HG02970 (cell line): ENCODE data around the gene LEAP2.

Experiments used
- ATAC-seq: cut with Tn5 transposase; IDR thresholded peaks from one replicate; pipeline ENCODE4 v1.9.1; 2021; ENCODE audit warnings: mild to moderate bottlenecking, moderate library complexity, moderate number of reproducible peaks; ENCODE audit not compliant: unreplicated experiment, low FRiP score

Gene LEAP2

DNA sequence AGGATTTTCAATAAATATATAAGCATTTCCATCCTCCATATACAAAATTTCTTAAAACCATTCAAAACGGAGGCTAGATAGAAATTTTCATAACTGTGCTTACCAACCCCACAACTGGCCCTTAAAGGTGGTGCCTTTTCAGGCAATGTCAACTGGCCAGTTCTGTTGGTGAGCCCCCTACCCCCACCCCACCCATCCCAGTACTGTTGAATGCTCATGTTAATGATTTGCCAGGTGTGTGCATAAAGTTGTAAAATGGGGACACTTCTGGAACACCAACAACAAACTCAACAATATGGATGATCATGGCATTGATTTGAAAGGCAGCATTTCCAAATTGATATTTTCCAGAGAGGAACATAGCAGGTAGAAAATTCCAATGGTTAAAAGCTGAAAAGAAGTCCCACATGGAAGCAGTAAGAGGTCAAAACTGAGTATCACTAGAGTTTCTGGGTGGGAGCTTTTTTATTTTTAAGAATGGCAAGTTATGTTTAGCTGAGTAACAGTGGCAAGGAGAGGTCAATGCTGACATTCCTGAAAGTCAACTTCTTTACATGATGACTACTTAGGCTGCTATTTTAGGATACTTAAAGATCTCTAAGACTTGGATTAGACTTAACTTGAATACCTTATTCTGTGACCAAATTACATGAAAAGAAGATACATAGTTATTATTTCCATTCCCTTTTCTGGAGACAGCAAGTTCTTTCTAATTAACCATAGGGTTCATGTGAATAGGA lies 2.7 kb downstream of the LEAP2 start:
- no peak for ATAC-seq

DNA sequence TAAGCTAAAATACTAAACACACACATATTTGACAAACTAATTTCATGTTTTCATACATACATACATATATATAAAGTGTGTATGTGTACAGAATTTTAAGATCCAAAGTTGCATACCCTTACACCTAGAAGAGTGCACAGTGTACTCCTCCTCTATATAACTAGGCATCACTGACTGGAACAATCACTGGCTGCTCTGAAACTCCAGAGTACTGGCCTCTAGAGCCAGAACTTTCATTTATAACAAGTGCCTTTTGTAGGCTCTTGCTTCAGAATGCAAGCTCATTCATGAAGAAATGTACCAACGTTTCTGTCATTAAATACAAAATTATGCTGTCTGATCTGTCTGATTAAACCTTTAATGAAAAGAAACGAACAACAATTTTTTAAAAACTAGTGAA lies 4.0 kb downstream of the LEAP2 start:
- no peak for ATAC-seq

DNA sequence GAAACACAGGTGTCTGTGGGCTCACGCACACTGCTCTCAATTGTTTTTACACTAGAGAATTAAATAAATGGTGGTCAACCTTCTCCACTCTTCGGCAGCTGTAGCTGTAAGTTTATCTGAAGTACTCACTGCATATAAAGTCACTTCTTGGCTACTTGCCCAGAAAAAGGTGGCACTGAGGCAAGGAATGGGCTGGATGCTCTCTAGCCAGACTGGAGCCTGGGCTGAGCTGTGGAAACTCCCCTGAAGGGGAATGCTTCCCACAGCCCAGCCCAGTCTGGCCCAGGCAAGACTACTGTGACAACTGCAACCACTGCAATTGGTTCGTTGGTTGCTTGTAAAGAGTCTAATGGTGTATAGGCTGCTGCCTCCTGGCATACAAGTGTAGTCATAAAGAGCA lies 4.5 kb downstream of the LEAP2 start:
- ATAC-seq, result no peak

DNA sequence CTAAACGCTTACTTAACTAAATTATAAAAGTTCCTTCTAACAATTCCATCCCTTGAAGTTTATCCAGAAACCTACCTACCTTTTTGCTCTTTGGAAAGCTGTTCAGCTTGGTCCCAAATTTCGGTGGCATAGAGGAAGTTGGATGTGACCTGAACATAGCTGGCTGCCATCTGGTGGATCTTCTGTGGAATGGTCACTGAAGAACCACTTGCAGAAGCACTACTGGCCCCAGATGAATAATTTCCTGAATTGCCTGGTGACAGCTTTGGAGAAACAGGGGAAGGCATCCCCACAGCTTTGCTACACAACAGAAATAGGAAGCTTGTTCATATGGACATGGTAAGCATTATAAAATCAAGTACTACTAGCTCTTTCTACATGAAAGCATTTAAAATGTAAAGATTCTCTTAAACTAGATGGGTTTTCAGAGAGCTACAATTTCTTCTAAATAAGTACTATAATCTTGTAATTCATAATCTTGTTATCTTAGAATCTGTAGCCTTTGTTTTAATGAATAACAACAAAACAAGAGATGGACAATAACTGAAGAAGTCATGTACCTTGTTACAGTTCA lies 9.9 kb downstream of the LEAP2 start:
- ATAC-seq, result no peak

DNA sequence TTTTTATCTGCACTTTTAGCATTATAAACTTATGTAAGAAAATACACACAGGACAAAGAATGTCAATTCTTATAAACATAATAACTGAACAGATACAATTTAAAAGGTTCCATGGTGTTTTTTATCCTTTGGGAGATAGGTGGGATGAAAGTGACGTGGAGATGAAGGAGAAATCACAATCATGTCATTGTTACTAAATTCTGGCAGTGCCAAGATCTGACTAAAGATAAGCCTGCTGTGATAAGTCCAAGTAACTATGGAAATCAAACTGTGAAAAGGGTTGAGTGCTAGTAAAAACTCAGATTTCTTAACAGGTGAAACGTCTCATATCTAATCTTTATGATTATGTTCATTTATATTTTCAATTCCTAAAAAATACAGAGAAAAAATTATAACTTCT lies 11.1 kb downstream of the LEAP2 start:
- ATAC-seq, result no peak

DNA sequence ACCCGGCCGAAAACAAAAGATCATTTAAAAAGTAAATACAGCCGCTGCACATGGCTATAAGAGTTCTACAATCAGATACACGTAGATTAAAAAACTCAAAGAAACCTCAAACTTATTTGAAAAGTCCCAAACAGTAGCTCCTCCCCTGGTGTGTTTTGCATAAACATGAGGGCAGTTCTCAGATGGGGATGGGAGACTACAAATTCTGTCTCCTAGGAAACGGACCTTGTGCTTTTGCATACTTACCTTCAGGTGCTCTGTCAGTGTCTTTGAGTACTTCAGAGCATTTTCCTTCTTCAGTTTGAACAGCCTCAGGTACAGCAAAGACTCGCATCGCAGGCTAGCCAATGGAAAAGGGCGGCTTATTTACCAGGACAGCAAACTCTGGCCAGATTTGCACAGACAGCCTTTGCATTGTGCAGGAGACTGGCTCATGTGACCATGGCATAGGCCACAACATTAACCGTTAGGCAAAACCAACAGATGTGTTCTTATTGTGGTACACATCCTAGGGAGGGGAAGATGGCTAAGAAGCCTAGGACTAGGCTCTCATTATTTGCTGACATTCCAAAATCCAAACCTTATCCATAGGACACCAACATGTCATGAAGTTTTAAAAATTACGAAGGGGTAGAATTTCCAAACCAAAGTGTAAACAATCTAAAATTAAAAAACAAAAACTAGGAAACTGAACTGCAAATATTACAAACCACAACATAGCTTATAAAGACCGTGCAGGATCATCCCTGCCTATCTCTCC lies 12.8 kb downstream of the LEAP2 start:
- no peak for ATAC-seq

DNA sequence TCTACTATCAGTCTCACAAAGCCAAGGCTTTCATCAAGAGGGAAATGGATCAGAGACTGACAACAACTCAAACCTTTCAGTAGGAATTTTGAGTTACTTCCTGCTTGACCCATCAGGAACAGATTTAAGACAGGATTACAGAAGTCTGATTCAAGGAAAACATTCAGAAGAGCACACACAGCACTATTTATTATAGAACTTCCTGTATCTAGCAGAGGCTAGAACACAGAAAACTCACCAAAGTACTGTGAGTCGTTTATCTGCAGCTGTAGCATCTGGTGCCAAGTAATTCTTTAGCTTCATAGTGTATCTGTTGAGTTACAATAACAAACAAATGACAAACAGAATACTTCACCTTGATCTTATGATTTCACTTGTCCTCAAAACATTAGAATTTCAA lies 13.8 kb downstream of the LEAP2 start:
- no peak for ATAC-seq

DNA sequence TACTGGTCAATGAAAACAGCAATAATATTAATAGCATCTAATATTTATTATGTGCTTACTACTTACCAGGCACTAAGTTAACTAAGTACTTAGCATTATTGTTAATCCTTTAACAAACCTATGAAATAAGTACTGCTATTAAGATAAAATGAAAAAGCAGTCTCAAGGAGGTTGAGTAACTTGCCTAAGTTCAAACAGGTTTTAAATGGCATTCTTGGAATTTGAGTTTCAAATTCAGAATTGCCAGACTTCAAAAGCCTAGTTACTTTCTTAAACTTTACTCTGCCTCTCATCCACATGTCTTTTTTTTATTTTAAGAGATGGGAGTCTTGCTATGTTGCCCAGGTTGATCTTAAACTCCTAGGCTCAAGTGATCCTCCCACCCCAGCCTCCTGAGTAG lies 16.0 kb downstream of the LEAP2 start:
- ATAC-seq, result no peak

DNA sequence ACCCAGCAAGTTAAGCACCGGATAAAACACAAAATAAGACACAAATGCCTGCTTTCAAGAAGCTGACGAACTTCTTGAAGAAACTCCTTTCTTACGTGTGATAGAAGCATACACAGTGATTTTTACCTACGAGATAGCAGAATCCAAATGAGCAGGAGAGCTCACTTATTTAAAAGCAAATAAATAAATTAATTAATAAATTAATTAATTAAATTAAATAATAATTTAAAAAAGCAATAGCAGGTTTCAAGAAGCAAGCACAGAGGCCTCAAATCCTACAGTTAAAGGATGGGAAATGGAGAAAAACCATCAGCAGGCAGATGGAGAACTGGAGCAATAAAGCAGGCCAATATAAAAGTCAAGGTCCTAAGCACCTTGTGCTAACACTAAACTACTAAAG lies 17.3 kb downstream of the LEAP2 start:
- no peak for ATAC-seq

DNA sequence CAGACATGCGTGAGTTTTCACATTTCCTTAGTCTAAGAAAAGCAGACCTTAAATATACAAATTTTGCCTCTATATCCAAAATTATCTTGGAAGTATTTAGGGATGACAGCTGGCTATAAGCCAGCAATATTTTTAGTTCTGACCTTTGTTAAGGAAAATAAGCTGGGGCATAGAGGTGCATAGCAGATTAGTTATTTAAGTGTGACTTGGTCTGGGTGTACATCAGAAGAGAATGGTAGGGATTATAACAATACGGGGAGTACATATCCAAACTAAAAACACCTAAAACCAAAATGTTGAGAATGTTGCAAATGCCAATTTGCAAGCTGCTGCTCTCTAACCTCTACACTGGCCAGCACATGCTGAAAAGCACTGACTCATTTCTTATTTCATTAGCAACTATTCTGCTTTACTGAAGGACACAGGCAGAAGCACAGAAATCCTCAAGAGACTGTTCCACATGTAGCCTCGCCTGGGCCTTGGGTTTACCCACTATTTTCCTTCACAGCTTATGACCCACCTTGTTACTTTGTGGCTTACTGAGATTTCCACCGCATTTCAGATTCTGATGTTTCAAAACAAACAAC lies 22.3 kb downstream of the LEAP2 start:
- ATAC-seq, result no peak

DNA sequence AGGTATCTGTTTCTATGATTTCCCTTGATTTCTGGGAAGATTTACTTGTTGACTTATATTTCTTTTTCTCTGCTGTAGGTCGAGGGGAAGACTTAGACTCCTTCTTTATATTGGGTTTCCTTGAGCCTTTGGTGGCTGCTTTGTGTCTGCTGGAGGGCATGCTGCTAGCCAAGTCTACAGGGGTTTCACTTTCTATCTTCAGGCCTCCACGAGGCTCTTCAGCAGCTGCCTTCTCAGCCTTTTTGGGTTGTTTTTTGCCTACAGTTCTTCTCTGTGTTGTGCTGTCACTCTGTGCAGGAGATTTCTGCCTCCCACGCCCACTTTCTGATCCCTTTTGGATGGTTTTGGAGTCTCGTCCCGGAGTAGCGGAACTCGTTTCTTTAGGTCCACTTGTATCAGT lies 23.2 kb downstream of the LEAP2 start:
- no peak for ATAC-seq

DNA sequence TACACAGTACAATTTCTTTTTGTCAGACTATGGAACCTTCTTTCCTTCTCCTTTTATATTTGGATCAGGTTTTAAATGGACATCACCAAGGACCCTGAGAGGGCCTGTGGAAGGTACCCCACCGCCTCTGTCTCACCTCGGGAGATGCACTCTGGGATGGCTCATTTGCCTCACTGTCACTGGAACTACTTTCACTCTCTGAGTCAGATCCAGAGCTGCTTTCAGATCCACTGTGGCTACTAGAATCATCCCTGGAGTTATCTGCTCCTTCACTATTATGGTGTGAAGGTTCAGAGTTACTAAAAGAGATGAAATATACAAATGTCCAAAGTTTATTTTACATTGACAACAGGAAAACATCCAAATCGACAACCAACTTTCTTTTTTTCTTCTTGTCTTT lies 24.6 kb downstream of the LEAP2 start:
- no peak for ATAC-seq

DNA sequence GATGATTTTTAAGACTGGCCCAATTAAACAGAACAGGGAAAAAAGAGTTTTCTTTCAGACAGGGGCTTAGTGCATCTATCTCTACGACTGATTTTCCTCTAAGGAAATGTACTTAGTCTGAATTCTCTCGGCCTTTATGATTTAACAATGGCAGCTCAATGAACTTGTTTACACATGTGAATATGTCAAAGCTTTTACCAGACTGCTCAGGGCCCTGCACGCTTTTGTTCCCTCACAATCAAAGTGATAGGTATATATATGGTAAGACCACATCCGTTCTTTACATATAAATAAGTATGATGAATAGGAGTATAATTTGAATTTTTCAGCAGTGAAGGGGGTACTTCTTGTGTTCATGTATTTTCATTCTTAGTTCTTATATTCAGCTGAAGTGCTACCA lies 27.6 kb downstream of the LEAP2 start:
- no peak for ATAC-seq

DNA sequence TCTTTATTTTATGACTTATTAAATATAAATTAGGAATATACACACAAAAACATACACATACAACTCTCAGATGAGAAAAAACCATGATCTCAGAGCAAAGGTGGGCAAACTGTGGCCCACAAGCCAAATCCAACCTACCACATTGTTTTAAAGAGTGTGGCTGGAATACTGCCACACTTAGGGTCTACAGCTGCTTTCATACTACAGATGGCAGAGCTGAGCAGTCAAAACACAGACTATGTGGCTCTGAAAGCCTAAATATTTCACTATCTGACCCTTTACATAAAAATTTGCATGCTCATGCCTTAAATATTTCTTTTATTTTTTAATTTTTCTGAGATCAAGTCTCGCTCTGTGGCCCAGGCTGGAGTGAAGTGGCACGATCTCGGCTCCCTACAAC lies 28.3 kb downstream of the LEAP2 start:
- ATAC-seq, result no peak

DNA sequence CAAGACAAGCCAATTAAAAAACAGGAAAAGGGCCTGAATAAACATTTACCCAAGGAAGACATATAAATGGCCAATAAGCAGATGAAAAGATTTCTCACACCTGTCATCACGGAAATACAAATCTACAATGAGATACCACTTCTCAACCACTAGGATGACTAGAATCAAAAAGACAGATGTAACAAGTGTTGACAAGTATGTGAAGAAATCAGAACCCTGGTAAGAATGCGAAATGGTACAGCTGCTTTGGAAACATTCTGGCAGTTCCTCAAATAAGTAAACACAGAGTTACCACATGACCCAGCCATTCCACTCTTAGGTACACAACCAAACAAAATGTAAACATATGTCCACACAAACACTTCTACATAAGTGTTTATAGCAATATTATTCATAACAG lies 32.5 kb downstream of the LEAP2 start:
- ATAC-seq, result no peak

DNA sequence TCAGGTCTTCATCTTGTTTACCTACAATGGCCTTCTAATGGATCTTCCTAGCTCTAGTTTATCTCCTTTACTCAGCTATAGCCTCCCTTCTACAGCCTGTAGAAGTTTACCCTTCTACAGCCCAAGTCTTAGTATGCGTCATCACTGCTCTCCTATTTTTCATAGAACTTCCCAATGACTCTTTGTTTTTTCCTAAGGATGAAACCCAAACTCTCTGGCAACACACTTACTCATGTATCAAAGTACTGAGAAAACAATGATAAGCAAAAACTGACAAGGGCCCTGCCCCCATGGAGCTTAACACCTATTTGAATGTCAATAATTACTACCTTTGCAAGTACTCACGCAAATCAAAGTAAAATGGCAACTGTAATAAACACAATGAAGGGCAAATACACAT lies 33.7 kb downstream of the LEAP2 start:
- no peak for ATAC-seq

DNA sequence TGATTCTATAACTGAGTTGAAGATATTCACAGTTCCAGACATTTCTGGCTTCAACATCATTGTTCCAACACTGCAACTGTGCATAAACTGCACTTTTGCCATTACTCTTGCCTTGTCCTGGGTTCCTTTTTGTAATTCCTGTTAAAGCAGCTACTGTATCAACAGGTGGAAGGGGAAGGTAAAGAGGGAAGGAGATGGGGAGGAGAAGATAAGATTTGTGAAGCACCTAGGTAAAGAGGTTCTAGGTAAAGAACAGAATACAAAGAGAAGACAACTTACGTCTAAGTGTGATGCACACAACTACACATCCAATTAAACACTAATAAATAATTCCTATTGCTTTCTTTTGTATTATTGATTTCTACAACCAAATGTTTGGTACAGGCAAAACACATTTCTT lies 36.2 kb downstream of the LEAP2 start:
- ATAC-seq, result no peak

DNA sequence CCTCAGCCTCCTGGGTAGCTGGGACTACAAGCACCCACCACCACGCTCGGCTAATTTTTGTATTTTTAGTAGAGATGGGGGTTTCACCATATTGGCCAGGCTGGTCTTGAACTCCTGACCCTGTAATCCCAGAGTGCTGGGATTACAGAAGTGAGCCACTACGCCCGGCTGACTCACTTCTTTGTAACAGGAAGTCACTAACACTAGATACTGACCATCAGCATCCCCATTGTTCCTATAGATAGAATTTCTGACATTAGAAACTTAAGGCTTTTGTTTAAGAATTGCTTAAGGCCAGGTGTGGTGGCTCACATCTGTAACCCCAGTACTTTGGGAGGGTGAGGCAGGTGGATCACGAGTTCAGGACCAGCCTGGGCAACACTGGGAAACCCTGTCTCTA lies 42.2 kb downstream of the LEAP2 start:
- ATAC-seq, result no peak

DNA sequence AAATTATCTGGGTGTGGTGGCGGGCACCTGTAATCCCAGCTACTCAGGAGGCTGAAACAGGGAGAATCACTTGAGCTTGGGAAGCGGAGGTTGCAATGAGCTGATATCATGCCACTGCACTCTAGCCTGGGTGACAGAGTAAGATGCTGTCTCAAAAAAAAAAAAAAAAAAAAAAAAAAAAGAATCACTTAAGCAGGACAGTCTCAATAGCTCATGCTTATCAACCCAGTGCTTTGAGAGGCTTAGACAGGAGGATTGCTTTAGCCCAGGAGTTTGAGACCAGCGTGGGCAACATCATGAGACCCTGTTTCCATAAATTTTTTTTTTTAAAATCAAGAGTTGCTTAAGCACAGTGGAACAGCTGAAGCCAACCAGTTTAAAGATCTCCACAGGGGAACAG lies 42.6 kb downstream of the LEAP2 start:
- no peak for ATAC-seq
